GM18909 (cell line): ENCODE results near the gene PEX14.

ENCODE experiments used
- ATAC-seq: cut with Tn5 transposase; IDR thresholded peaks from one replicate; pipeline ENCODE4 v1.9.1; 2021; ENCODE audit warnings: mild to moderate bottlenecking; ENCODE audit not compliant: unreplicated experiment, poor library complexity

Gene PEX14

DNA sequence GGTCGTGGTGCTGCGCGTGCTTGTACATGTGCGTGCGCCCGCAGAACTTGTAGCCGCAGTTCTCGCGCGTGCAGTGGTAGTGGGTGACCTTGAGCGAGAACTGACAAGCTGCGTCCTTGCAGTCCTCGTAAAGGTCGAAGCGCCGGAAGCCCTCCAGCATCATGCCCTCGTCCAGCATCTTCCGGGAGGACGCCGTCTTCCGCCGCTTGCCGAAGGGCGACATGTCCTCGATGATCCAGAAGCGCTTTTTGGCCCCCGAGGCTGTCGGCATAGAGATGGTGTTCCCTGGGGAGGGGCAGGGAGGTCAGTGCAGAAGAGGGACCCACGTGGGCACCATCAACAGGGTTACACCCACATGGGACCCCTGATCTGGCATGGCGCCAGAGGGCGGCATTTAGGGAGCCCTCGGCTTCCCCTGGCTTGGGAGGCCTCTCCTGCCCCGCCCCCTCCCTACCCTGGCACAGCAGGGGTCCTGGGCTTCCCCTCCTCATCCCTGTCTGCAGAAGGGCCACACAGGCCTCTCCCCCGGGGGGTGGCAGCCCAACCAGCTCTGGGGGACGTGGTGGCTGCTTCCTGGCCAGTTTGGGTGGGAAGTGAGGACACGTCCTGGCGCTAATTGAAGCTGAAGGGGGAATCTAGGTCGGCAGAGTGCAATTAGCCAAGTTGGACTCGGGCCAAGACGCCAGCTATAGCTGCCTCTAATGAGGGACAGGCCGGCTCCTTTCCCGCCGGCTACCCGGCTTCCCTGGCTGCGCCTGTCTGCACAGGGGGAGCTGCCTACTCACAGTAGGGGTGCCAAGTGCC, 165.2 kb downstream of the PEX14 start:
- ATAC-seq: no peak

DNA sequence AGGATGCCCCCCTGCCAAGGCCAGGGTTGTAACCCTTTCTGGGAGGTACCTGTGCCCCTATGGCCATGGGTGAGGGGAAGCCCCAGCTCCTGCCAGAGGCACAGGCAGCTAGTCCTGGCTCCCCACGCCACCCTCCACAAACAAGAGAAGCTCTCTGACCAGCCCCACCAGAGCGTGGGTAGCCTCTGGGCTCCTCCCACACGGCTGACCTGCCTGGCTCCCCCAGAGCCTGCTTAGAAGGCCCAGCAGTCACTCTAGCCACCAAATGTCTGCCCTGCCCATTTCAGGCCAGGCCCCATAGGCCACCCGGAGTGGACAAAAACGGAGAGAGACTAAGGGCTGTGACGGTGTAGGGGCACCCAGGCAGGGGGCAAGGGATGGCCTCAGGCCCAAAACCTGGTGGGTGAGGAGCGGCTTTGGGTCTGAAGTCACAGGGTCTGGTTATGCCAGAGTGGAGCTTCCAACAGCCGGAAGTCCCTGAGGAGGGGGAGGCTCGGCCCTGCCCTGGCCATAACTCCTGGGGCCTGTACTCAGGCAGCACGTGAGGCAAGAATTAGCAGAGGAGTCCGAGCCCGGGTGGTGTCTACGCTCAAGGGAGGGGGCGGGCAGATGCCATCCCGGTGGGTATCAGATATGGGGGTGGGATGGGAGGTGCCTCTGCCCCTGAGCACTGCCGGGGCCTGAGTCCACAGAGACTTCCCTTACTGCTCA, 166.2 kb downstream of the PEX14 start:
- ATAC-seq: no peak

DNA sequence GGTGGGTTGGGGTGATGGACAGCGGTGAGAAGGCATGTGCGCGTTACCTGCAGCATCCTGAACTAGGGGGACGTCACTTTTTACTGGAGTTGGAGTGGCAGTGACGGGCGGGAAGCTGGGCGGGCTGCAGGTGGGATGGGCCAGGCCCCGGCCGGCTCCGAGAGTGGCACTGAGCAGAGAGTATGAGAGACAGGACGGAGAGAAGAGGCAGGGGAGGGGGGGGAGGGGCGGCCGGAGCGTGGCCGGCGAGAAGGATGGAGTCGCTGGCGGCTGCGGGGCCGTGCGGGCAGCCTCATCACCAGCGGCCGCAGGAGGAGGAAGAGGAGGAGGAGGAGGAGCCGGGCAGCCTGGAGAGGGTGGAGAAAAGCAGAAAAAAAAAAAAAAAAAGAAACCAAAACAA, 167.2 kb downstream of the PEX14 start:
- ATAC-seq: no peak

DNA sequence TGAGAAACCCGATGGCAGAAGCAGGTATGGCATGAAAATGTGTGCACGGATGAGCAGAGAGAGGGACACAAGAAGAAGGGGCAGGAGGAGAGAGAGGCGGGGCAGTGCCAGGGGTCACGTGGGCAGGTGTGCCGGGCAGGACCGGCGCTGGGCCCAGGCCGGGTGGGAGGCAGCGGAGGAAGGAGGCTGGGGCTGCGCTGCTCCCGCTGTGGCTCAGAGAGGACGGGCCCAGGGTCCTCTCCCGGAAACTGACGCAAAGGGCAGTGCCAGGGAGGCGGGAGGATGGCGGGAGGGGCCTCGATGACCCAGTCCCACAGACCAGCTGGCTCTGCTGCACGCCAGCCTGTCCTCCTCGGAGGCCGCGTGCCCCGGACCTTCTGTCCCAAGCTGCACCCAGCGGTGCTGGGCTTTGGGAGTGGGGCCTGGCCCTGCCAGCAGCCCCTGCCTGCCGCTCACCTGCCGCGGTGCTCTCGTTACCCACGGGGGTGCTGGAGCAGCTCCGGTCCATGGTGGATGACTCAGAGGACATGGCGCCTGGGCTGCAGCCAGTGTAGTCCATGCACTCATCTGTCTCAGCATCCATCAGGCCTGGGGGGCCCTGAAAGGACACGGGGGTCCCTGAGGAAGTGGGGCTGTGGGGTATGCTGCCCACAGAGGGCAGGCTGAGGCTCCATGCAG, 167.8 kb downstream of the PEX14 start:
- ATAC-seq: no peak

DNA sequence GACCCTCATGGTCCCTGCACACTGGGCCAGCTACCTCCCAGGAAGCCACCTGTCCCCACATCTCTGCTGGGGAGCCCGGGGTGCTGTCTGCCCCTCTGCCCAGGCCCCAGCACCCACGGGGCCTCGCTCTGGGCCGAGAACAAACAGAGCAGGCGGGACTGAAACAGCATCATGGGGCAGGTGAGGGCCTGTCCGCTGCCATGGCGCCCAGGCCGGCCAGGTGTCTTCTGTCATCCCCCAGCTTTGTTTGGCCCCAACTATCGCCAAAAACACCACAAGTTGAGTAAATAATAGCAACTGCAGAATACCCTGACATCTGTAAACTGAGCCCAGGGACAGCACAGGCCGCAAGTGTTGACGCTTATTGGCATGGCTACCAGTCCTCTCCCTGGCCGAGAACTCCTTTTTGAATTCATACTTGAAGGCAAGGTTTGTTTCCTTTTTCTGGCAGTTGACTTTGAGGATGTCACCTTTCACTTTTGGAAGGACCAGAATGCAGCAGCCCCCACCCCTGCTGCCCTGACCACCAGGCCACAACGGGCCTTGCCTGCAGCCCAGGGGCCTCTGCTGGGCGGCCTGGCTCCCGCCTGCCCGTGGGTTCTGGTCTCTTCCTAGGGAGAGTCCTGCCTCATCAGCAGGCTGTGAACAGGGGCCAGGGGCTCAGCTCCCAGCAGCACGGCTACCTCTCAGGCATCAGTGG, 169.0 kb downstream of the PEX14 start:
- ATAC-seq: no peak

DNA sequence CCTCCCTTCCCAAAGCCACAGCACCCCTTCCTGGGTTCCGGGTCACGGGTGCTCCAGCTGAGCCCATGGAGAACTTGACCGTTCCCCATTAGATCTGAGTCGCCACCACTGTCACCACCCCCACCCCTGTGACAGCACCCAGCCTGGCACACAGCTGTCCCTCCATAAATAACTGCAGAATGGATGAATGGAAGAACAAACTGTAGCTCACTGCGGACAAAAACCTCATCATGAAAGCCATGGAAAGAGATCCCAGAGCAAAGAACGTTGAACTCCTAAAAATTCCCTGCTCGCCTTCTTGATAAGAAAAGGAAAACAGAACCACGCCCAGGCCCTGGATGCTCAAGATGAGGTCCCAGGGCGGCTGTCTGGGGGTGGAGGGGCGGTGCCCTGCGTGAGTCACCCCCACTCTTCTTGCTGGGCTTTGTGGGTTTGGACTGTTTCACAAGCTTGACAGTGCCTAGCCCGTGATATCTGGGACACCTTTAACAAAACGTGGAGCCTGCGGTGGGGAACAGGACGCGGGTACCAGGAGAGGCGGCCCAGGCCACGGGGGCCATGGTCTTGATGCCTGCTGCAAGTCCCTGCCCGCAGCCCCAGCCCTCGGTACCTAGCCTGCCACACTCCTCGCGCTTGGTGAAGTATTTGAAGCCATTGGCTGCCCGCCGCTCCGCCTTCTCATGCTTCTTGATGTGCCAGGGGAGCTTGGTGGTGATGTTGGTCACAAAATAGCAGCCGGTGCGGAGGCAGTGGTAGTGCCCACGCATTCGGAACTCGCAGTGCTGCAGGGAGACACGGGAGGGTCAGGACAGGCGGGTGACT, 169.8 kb downstream of the PEX14 start:
- no peak for ATAC-seq

DNA sequence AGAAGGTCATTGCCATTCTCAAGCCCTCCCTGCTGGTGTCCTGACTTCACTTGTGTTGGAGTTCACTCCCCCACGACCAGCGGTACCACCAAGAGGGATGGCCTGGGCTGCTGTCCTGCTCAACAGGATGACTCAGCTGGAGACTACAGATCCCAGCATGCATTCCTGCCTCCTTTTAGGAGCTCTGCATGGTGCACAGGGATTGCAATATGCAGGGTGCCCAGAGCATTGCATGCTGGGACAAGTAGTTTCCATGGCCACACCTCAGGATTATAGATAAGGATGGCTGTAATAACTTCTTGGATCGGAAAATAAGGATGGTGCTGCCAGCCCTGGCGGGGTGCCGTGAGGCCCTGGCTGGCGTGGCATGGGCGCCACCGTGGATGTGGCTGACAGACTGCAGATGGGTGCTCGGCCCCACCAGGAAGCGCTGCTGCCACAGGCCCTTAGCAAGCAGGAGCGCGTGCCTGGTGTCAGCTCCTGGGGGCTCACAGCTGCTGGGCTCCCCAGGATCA, 171.7 kb downstream of the PEX14 start:
- no peak for ATAC-seq

DNA sequence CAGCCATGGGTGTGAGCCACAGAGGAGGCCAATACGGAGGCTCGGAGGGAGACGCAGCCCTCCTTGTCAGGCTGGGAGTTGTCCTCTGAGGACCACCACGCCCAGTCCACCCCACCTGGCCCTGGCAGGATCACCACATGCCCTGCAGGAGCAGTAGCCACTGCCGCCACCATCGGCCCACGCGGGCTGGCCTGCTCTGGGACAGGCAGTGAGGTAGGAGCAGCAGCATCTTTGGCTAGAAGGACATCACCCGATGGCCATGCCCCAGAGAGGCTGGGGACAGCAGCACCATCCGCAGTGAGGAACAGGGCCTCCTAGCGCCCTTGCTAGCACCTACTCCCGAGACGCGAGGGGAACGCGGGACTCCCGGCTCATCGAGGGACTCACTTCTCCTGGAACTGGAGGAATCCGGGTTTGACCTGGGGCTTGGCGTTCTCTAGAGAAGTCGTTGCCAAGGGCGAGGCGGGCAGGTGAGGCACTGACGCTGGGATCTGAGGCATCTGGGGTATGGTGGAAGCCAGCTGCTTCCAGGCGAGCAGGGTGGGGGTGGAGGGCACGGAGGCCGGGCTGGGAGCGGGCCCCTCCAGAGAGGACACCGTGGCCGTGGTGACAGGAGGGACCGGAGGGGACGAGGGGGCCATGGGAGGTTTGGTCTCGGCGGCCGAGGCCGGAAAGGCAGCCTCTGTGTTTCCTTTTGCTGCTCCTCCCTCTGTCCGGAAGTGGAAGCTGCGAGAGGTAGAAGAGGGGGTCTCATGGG, 172.8 kb downstream of the PEX14 start:
- no peak for ATAC-seq

DNA sequence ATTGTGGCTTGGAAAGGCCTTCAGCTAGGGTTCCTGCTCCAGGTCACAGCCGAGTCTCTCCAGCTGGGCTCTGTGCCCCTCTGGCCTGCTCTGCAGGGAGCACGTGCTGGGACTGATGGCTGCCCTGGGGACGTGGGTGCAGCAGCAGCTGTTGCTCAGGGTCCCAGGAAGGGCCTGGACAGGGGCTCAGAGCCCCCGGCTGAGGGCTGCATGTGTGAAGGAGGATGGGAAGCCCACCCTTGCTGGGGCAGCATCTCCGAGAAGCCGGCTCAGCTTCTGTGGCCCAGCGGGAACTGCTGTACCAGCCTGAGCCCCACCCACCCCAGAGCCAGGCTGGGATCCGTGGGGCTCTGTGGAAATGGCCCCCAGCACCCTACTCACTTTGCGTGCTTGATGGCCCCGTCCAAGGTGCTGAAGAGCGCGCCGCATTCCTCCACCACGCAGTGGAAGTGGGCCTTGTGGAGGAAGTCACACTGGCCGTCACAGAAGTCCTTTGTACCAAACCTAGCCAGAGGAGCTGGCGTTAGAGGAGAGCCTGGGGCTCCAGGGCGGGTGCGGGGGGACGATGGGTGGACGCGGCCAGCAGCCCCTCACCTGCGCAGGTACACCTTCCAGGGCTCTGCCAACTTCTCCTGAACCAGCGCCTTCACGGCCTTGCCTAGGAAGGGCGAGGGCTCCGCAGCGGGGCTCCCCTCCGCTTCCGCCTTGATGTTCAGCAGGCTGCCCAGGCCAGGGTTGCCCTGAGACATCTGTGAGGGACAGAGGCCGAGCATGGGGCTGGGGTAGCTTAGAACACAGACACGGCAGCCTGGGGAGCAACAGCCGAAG, 174.2 kb downstream of the PEX14 start:
- ATAC-seq: no peak

DNA sequence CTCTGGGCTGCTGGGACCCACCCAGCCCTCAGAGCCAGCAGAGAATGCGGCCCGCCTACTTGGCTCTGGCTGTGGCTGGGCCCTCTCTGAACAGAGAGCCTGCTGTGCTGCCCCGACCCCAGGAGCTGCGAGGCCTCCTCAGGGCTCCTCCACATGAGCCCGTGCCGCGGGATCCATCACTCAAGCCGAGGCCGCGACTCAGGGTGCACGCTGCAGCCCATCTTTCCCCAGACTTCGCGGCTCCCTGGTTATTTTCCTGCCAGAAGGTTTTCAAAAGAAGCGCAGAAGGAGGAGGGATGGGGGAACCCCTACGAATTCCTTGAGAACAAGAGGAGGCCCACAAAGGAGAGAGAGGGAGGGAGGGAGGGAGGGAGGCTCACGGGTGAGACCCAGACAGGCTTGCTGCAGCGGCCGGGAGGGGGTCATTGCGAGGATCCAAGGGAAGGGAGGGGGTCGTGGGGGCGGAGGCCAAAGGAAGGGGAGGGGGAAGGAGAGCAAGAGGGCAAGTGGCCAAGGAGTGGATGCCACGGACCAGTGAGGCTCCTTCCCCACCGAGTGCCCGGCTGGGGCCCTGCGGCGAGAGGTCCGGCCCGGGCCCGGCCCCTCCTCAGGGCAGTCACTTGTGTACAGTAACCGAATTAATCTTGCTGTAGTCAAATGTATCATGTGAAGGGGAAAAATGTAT, 174.9 kb downstream of the PEX14 start:
- no peak for ATAC-seq

DNA sequence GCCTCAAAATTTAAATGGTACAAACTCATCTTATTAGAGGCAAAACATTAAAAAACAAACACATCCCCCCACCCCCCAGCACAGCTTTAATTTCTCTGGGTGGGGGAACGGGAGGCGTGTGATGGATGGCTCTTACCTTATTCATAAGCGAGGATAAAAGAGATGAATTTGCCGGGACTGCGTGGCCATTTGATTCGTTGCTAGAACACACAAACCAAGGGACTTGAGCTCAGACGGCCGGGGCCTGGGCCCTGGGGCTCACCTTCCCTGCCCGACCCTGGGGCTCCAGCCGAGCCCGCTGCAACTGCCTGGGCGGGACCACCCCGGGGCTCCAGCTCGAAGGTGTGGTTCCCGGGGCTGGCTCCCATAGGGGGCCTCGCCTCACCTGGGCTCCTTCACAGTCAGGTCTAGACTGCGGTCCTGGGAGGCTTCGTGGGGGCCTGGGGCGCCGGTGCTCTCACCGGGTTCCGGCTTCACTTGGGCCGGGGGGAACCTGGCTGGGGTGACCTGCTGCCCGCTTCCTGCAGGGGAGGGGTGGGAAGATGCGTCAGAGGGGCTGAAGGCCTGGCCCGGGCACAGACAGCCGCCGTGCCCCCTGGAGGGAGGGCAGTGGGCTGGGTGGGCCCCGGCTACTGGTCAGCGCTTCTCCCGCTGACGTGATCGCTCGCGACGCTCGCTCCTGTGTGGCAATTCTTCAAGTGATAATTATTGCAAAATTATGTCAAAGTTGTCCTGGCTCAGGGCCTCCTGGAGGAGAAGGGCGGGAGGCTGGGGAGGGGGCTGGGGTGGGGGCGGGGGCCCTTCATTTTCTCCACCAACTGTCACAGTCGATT, 176.0 kb downstream of the PEX14 start:
- no peak for ATAC-seq

DNA sequence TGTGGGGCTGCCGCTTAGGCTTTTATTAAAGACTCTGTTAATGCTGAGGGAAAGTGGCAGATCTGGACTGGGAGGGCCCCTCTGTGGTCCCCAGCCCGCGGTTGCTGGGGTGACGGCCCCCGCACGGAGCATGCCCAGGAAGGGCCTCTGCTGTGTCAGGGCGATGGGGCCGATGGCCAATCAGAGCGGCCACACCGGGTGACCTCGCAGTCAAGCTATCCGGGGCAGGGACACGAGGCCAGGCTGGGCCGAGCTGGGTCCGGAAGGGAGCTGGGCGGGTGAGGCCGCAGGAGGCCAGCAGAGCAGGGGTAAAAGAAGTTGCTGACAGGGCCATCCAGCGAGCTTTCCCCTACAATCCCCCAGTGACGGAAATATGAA, 176.6 kb downstream of the PEX14 start:
- ATAC-seq: no peak

DNA sequence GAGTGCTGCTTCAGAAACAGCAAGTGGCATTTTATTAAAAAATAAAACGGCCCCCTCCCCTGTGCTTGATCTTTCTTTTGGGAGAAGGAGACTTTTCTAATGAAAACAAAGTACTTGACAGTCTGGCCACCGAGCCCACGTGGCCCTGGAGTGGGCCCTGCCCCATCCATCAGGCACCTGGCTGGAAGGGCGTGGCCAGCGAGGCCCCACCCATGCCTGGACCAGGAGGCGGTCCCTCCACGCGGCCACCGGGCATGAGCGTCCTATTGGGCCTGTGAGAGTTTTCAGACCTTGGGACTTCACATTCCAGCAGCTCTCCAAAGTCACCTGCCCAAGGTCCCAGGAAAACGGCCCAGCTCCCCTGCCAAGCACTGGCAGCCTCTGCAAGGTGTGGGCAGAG, 177.0 kb downstream of the PEX14 start:
- ATAC-seq: no peak

DNA sequence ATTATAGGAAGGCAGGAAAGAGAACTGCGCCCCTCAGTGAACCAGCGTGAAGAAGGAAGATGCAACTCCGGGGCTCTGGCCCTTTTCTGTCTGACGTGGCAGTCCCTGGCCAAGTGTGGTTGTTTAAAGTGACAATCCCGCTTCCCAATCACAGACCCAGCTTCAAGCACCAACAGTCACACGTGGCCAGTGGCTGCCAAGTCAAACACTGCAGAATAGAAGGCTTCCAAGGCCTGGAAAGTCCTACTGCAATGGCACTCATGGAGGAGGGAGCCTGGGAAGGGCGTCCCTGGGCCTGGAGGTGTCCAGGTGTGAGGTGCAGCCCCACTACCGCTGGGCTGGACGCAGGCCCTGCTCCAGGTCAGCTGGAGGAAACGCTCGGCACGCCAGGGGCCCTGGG, 177.9 kb downstream of the PEX14 start:
- ATAC-seq: no peak

DNA sequence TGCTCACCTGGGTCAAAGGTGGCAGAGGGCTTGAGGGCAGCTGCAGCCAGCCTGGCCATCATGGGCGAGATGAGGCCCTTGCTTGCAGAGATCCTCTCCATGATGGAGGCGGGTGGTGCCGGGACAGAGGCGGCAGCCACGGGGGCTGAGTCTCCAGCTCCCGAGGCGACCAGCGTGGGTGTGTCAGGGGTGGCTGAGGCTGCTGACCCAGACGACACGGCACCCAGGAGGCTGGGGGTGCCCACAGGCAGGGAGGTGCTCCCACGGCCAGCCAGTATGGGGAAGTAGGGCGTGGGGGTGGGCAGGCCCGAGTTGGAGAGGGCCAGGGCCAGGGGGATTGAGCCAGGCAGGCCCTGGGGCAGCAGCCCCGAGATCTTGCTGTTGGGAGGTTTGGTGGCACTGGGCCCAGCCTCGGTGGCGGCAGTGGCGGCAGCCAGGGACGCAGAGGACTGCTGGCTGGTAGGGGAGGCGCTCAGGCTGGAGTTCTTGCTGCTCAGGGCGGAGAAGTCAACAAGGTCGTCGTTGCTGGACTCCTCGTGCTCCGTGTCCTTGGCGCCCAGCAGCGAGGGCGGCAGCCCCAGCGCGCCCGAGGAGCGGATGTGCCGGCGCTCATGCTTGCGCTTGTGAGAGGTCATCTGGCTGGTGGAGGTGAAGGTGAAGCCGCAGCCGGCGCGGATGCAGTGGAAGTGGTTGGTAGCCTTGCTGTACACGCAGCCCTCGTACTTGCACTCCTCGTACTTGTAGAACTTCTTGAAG, 178.8 kb downstream of the PEX14 start:
- ATAC-seq: no peak

DNA sequence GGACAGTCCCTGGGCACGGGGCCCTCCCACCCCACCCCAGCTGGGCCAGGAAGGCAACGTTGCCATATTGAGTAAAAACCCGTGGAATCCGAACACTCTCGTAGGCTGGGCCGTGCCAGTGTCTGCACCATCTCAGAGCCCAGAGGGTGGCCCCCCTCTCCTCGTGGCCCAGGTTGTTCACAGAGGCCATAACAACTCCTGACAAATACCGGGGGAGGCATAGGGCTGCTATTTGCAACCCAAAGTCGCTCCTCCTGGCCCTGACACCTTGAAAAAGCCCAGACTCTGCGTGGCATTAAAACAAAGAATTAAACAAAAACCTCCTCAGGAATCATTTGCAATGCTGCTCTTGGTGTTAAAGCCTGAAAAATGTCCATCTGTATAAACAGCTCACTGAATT, 180.3 kb downstream of the PEX14 start:
- no peak for ATAC-seq
